ENCODE results near the gene DNMT1. TPM values are rescaled to one million over a fixed set of nuclear protein-coding genes. Genes with fewer than 3 reads are reported as not detected.
"Not testable (repeated sequence)": the region's sequence is repeated elsewhere in the genome, so short reads cannot be mapped to it uniquely, and the experiment has no call there.

The DNMT1 gene
- total RNA-seq = 100 to 1,000 TPM; 163 to 189 TPM
- polyA plus RNA-seq (2013, experiment 1 of 2) = 136 TPM
- polyA plus RNA-seq (2013, experiment 2 of 2) = 125 TPM
- long read RNA-seq, experiment 1, partial matches to known transcripts = 28 of 41 reads
- long read RNA-seq, experiment 1, other reads (novel, unspliced or antisense) = 12 of 41 reads
- long read RNA-seq, experiment 2, full-length matches to known transcripts = 35 of 104 reads
- long read RNA-seq, experiment 2, partial matches to known transcripts = 31 of 104 reads
- long read RNA-seq, experiment 2, other reads (novel, unspliced or antisense) = 38 of 104 reads
- long read RNA-seq, experiment 3, full-length matches to known transcripts = 61 of 174 reads
- long read RNA-seq, experiment 3, partial matches to known transcripts = 67 of 174 reads
- long read RNA-seq, experiment 3, other reads (novel, unspliced or antisense) = 46 of 174 reads
- long read RNA-seq, experiment 4, partial matches to known transcripts = 1 of 3 reads
- long read RNA-seq, experiment 4, other reads (novel, unspliced or antisense) = 1 of 3 reads

GRCh38 chr19:10194500-10195198, at the start of gene DNMT1:
TSS of gene DNMT1 (minus strand) at chr19:10194953. CDS start at chr19:10194899, 54 bp downstream.
- WGBS, 2 experiments (ENCODE audit: insufficient coverage in 1 of 2, insufficient read length in 1 of 2) = 0 to 1% methylated on average over 39 to 71 of the region's 71 CpGs

GRCh38 chr19:10243606-10244005, 48.9 kb upstream of the DNMT1 start:
- Mint-ChIP-seq H3K27me3 (ENCODE audit: insufficient read depth) (no peaks in the 10 kb centered on the region), H3K4me3 (no peak overlapping the region), H3K4me1 (peaks cover 4% of the 10 kb centered on the region), H3K27ac (no peak overlapping the region), H3K36me3 (ENCODE audit: low read depth) (no peaks in the 10 kb centered on the region), H3K9me3 (no peaks in the 10 kb centered on the region)
- Histone ChIP-seq H3K27me3 (ENCODE audit: control insufficient read depth, insufficient read depth, low read length, poor library complexity, severe bottlenecking) (no peaks in the 10 kb centered on the region), H3K9me3 (ENCODE audit: control insufficient read depth, low read length) (no peaks in the 10 kb centered on the region), H3K36me3 (ENCODE audit: control insufficient read depth, insufficient read depth, low read length) (no peaks in the 10 kb centered on the region), H3K27ac (ENCODE audit: low read depth, low read length) (no peak overlapping the region), H3K9ac (ENCODE audit: extremely low read depth, low read length, poor library complexity, severe bottlenecking) (no peak overlapping the region), H3K4me3 (ENCODE audit: low read length) (no peak overlapping the region), H3K4me1 (ENCODE audit: control insufficient read depth, insufficient read depth, low read length) (no peaks in the 10 kb centered on the region)
- WGBS, 2 experiments (ENCODE audit: insufficient coverage in 1 of 2, insufficient read length in 1 of 2) = 86 to 93% methylated on average over 7 of the region's 7 CpGs
- DNase-seq = no peak
- TF ChIP-seq, protein P1, sequence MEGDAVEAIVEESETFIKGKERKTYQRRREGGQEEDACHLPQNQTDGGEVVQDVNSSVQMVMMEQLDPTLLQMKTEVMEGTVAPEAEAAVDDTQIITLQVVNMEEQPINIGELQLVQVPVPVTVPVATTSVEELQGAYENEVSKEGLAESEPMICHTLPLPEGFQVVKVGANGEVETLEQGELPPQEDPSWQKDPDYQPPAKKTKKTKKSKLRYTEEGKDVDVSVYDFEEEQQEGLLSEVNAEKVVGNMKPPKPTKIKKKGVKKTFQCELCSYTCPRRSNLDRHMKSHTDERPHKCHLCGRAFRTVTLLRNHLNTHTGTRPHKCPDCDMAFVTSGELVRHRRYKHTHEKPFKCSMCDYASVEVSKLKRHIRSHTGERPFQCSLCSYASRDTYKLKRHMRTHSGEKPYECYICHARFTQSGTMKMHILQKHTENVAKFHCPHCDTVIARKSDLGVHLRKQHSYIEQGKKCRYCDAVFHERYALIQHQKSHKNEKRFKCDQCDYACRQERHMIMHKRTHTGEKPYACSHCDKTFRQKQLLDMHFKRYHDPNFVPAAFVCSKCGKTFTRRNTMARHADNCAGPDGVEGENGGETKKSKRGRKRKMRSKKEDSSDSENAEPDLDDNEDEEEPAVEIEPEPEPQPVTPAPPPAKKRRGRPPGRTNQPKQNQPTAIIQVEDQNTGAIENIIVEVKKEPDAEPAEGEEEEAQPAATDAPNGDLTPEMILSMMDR (conservative IDR thresholded peaks at IDR 0.05) = no peak

More at GRCh38 chr19:10194500-10195198, at the start of gene DNMT1:
- H3K4me1 Mint-ChIP-seq = peaks cover 6% of the 10 kb centered on the region
- H3K27me3 Mint-ChIP-seq (ENCODE audit: insufficient read depth) = no peaks in the 10 kb centered on the region
- TF ChIP-seq, protein P1 (conservative IDR thresholded peaks at IDR 0.05) = no peak
- no peaks in the 10 kb centered on the region for H3K9me3 Mint-ChIP-seq
- peak; percentile 99 for DNase-seq
- H3K4me3 ChIP-seq (ENCODE audit: low read length) = peak within 1 kb of the TSS; percentile 93
- H3K27ac ChIP-seq (ENCODE audit: low read depth, low read length) = peak within 1 kb of the TSS; percentile 88
- H3K4me1 ChIP-seq (ENCODE audit: control insufficient read depth, insufficient read depth, low read length) = no peaks in the 10 kb centered on the region
- no peaks in the 10 kb centered on the region for H3K9me3 ChIP-seq (ENCODE audit: control insufficient read depth, low read length)
- peak within 1 kb of the TSS; percentile 91 for H3K4me3 Mint-ChIP-seq
- no peaks in the 10 kb centered on the region for H3K27me3 ChIP-seq (ENCODE audit: control insufficient read depth, insufficient read depth, low read length, poor library complexity, severe bottlenecking)
- peaks cover 10% of the 10 kb centered on the region for H3K36me3 Mint-ChIP-seq (ENCODE audit: low read depth)
- H3K36me3 ChIP-seq (ENCODE audit: control insufficient read depth, insufficient read depth, low read length) = peaks cover 19% of the 10 kb centered on the region
- H3K27ac Mint-ChIP-seq = peak within 1 kb of the TSS; percentile 94
- peak within 1 kb of the TSS; percentile 74 for H3K9ac ChIP-seq (ENCODE audit: extremely low read depth, low read length, poor library complexity, severe bottlenecking)

DNA sequence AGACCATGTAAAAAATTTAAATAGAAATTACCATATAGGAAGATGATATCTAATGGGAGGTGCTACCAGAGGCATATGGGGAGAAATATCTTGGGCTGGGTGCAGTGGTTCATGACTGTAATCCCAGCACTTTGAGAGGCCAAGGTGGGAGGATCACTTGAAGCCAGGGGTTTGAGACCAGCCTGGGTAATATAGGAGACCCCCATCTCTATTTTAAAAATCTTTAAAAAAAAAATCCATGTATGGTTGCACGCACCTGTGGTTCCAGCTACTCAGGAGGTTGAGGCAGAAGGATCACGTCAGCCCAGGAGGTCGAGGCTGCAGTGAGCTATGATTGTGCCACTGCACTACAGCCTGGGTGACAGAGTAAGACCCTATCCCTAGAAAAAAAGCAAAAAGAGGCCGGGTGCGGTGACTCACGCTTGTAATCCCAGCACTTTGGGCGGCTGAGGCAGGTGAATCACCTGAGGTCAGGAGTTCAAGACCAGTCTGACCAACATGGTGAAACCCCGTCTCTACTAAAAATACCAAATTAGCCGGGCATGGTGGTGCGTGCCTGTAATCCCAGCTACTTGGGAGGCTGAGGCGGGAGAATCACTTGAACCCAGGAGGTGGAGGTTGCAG, 47.2 kb upstream of the DNMT1 start:
- H3K4me3 Mint-ChIP-seq = not testable (repeated sequence)

More for the DNA sequence above, 47.2 kb upstream of the DNMT1 start:
- not testable (repeated sequence) for H3K36me3 ChIP-seq (ENCODE audit: control insufficient read depth, insufficient read depth, low read length); H3K9me3 ChIP-seq (ENCODE audit: control insufficient read depth, low read length); H3K4me1 Mint-ChIP-seq; H3K27me3 ChIP-seq (ENCODE audit: control insufficient read depth, insufficient read depth, low read length, poor library complexity, severe bottlenecking); H3K9me3 Mint-ChIP-seq; H3K36me3 Mint-ChIP-seq (ENCODE audit: low read depth); H3K4me3 ChIP-seq (ENCODE audit: low read length); H3K27ac ChIP-seq (ENCODE audit: low read depth, low read length); H3K4me1 ChIP-seq (ENCODE audit: control insufficient read depth, insufficient read depth, low read length); H3K9ac ChIP-seq (ENCODE audit: extremely low read depth, low read length, poor library complexity, severe bottlenecking); H3K27ac Mint-ChIP-seq; DNase-seq; H3K27me3 Mint-ChIP-seq (ENCODE audit: insufficient read depth)
- WGBS, 2 experiments (ENCODE audit: insufficient coverage in 1 of 2, insufficient read length in 1 of 2) = 94 to 95% methylated on average over 11 of the region's 11 CpGs
